Activated CD8-positive, alpha-beta T cell treated with anti-CD3 and anti-CD28 coated beads, Interleukin-2, amount 10 ng/mL, durations not matched to agents 7 days and 5 days (primary cell): ENCODE results near the gene NME9. TPM values are rescaled to one million over a fixed set of nuclear protein-coding genes. Genes with fewer than 3 reads are reported as not detected.
A peak's percentile ranks its signal among the peaks of the same experiment; 100 is the strongest.

Experiments used
- ATAC-seq: fragments of 150-1000 bp; cut with Tn5 transposase; one replicate; pipeline ENCODE4 v1.10.0; 2021; ENCODE audit warnings: moderate library complexity
- CTCF ChIA-PET: fragments of 350-600 bp; sonication (Branson Sonifier 250); formaldehyde crosslinking; loops from one replicate; lab custom pipeline; 2021; ENCODE audit warnings: antibody characterized with exemption; lab: Charles Lee
- POLR2A ChIA-PET: fragments of 350-600 bp; sonication (Branson Sonifier 250); formaldehyde crosslinking; loops from one replicate; lab custom pipeline; 2021; ENCODE audit warnings: antibody characterized with exemption; lab: Charles Lee
- DNase-seq: peaks from one replicate; pipeline ENCODE4 v3.0.0-alpha.2; 2020
- H3K27ac Mint-ChIP-seq: one replicate; pipeline ENCODE4 v1.8.0; 2021; ENCODE audit warnings: mild to moderate bottlenecking, mixed read lengths
- H3K27me3 Mint-ChIP-seq: one replicate; pipeline ENCODE4 v1.8.0; 2021; ENCODE audit warnings: low read depth, mixed read lengths
- H3K36me3 Mint-ChIP-seq: one replicate; pipeline ENCODE4 v1.8.0; 2021; ENCODE audit warnings: low read depth, mixed read lengths
- H3K4me1 Mint-ChIP-seq: one replicate; pipeline ENCODE4 v1.8.0; 2021; ENCODE audit warnings: low read depth, mixed read lengths
- H3K4me3 Mint-ChIP-seq: one replicate; pipeline ENCODE4 v1.8.0; 2021; ENCODE audit warnings: mild to moderate bottlenecking, mixed read lengths
- H3K9me3 Mint-ChIP-seq: one replicate; pipeline ENCODE4 v1.8.0; 2022; ENCODE audit warnings: mixed read lengths; ENCODE audit not compliant: insufficient read depth
- total RNA-seq, 2 experiments: library from RNA; stranded (reverse); gene quantifications; one replicate each; pipeline ENCODE4 v1.2.3, GENCODE V29; 2021

NME9 gene
- total RNA-seq, 2 experiments from 2014 or later = not detected

DNA sequence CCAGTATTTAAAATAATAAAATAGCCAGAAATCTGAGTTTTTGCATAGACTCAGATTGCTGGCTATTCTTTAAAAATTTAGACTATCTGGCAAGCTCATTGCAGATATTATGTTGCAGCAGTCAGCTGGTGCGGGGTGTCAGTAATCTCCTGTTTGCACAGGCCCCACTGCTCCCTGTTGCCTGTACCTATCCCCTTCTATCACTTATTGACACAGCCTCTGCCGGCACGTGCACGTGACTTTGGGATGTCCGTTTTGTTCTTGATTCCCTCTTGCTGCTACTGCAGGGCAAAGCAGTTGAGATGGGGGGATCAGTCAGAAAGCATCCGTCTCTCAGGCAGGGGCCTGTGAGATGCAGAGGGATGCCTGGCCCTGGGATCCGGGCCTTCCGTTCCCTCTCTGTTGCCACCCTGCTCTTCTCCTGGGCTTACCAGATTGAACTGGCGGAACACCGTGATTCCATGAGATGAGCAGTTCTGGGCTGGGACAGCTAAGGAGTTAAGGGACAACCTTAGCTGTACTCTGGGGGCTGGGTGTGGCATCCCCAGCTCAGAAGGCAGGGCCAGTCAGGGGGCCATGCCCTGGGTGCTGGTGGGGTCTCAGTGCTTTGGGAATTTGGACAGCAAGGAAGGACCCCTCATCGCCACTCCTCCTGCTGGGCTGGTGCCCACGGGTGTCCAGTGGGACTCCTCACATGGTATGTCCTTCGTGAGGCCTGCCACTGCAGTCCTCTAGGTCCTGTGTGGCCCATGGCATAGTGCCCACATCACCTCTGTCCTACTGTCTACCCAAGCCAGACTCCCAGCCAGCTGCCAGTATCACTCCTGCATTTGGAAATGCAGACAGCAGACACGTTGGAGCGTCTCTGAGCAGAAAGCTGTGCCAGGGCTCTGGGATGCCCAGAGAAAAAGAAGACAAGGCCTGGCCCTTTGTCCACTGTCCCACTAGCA, 30.5 kb upstream of the NME9 start:
- H3K27ac Mint-ChIP-seq = no peak overlapping the region
- H3K9me3 Mint-ChIP-seq = no peaks in the 10 kb centered on the region
- no peak overlapping the region for H3K4me3 Mint-ChIP-seq
- ChIA-PET POLR2A (no interaction called here), CTCF (no interaction called here)
- DNase-seq (no peak), ATAC-seq (no peak)
- H3K36me3 Mint-ChIP-seq = no peaks in the 10 kb centered on the region
- peaks cover 3% of the 10 kb centered on the region for H3K27me3 Mint-ChIP-seq
- no peaks in the 10 kb centered on the region for H3K4me1 Mint-ChIP-seq

DNA sequence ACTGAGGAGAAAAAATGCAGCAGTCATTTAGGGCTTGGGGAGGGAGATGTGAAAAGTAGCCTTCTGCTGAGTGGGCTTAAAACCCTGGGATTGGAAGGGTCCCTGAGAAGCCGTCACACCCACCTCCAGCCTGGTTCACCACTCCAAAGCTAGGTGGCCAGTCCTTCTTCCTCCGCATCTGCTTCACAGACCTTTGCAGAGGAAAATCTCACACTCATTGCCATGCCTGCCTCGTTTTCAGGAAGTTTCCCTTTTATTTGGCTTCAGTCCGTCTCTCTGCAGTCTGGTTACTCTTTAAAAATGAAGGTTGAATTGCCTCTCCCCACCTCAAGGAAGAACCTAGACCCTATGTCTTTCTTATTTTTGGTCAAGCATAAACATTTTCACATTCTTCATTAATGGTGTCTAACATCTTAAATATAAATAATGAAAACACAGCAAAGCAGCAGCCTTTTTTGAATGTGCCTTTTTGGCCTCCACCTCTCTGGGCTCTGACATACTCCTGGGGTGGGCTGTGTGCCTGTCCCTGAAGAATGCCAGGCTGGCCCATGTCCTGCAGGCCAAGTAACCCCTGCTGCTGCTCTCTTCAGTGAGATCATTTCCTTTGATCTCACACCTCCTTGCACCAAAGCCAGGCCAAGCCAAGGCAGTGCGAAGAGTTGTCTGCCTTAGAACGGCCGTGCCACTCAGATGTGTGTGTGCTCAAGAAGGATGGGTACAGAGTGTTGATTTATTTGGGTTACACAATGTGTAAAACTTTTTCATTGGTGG, 29.7 kb upstream of the NME9 start:
- Mint-ChIP-seq H3K4me3 (no peak overlapping the region), H3K36me3 (no peaks in the 10 kb centered on the region), H3K9me3 (no peaks in the 10 kb centered on the region), H3K27me3 (peaks cover 5% of the 10 kb centered on the region), H3K27ac (no peak overlapping the region), H3K4me1 (no peaks in the 10 kb centered on the region)
- DNase-seq (no peak), ATAC-seq (no peak)
- ChIA-PET CTCF (no interaction called here), POLR2A (no interaction called here)

DNA sequence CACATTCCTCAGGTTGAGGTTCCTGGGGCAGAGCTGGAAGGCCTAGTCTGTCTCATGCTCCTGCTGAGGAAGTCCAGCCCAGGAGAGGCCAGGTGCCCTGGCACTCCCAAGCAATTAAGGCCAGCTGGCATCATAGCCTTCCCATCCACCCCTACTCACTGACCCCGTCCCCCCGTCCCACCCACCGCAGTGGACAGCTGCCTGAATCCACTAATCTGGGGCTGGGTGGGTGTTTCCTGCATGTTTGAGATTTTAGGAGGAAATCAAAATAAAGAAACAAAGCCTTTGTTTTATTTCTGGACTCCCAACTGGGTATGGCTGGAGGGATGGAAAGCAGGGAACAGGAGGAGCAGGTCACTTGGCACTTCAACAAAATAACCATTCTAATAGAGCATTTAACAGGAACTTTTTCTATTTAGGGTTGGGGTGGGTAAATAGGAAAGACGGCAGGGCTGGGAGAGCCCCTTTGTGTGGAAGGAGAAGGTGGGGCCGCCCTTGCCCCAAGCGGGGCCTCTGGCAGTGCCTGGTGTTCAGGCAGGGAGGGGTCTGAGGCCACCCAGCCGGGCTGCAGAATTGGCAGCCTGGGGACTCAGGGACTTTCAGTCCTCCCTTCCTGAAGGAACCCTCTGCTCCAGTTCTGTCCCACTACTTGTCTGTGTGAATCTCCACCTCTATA, 27.2 kb upstream of the NME9 start:
- ATAC-seq (no peak), DNase-seq (no peak)
- ChIA-PET POLR2A (no interaction called here), CTCF (interaction anchor here (1.5 kb wide), 2 partner anchors 11 to 28 kb away, joined by 4 to 6 read pairs; no protein-coding TSS in a partner anchor)
- no peaks in the 10 kb centered on the region for H3K9me3 Mint-ChIP-seq
- no peaks in the 10 kb centered on the region for H3K4me1 Mint-ChIP-seq
- no peak overlapping the region for H3K27ac Mint-ChIP-seq
- peaks cover 7% of the 10 kb centered on the region for H3K27me3 Mint-ChIP-seq
- no peaks in the 10 kb centered on the region for H3K36me3 Mint-ChIP-seq
- no peak overlapping the region for H3K4me3 Mint-ChIP-seq

DNA sequence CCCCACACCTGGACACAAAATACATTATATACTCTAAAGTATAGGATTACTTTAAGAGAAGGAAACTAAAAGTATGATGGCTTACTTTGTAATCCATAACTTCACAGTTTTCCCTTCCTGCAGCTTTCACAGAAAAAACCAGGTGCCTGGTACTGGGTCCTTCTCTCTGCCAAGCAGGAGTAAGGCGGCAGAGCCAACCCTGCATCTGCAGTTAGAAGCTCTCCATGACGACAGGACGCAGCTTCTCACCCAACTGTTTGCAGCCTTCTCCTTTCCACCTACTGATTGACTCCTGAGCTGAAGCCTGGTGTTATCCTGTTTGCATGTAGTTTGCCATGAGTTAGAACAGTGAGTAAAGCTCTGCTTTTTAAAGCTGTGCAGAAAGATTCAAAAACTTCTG, 25.4 kb upstream of the NME9 start:
- ATAC-seq (no peak), DNase-seq (no peak)
- POLR2A ChIA-PET = no interaction called here
- Mint-ChIP-seq H3K9me3 (no peaks in the 10 kb centered on the region), H3K27me3 (peaks cover 16% of the 10 kb centered on the region), H3K4me1 (no peaks in the 10 kb centered on the region), H3K36me3 (no peaks in the 10 kb centered on the region), H3K4me3 (no peak overlapping the region), H3K27ac (no peak overlapping the region)
- CTCF ChIA-PET = interaction anchor here (1.5 kb wide), 1 partner anchor 26 kb away, joined by 4 read pairs; no protein-coding TSS in a partner anchor

DNA sequence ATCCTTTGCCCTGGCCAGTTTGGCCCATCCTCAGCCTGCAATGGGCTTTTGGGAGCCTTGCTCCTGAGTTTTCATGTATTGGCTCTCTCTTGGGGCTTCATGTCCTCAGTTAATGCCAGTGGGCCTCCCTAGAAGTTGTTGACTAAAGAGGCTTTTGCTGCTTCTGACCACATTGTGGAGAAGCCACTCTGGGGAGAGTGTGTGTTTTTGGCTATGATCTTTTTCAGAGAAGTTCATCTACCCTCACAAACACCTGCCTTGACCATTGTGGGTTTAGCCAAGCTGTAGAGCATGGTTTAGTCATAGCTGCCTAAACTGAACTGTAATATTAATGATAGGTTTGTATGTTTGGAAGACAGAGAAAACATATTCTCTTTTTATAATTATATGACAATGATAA, 24.7 kb upstream of the NME9 start:
- CTCF ChIA-PET = no interaction called here
- H3K4me1 Mint-ChIP-seq = no peaks in the 10 kb centered on the region
- POLR2A ChIA-PET = no interaction called here
- ATAC-seq = no peak
- no peak for DNase-seq
- H3K4me3 Mint-ChIP-seq = no peak overlapping the region
- no peaks in the 10 kb centered on the region for H3K9me3 Mint-ChIP-seq
- no peaks in the 10 kb centered on the region for H3K36me3 Mint-ChIP-seq
- H3K27me3 Mint-ChIP-seq = peaks cover 21% of the 10 kb centered on the region
- H3K27ac Mint-ChIP-seq = no peak overlapping the region

DNA sequence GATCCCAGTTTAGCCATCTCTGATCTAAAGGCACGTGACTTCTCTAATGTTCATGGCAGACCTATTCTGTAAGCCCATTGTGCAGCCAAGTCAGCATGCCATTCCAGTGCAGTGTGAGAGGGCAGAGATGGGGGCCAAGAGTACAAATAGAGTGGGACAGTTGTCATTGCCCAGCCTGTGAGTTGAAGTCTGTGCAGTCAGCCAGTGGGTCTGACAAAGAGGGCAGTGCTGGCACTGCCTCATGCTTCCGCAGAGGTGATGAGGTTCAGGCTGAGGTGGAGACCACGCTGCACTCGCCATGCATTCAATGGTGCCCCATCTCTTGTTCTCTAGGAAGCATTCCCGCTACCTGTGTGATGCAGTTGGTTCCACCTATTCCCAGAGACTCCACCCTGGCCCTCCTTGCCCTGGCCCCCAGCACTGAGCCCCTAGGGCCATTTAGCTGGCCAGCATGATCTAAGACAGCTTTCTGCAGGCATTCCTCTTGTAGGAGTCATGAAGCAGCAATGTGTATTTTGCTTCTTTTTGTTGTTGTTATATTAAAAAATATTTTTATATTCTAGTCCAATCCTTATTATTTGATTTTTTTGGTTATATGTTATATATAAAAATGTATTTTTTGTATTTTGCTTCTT, 22.4 kb upstream of the NME9 start:
- DNase-seq (no peak), ATAC-seq (no peak)
- ChIA-PET POLR2A (no interaction called here), CTCF (no interaction called here)
- H3K4me1 Mint-ChIP-seq = peaks cover 6% of the 10 kb centered on the region
- no peak overlapping the region for H3K4me3 Mint-ChIP-seq
- H3K27me3 Mint-ChIP-seq = peaks cover 36% of the 10 kb centered on the region
- peaks cover 1% of the 10 kb centered on the region for H3K36me3 Mint-ChIP-seq
- no peaks in the 10 kb centered on the region for H3K9me3 Mint-ChIP-seq
- no peak overlapping the region for H3K27ac Mint-ChIP-seq

DNA sequence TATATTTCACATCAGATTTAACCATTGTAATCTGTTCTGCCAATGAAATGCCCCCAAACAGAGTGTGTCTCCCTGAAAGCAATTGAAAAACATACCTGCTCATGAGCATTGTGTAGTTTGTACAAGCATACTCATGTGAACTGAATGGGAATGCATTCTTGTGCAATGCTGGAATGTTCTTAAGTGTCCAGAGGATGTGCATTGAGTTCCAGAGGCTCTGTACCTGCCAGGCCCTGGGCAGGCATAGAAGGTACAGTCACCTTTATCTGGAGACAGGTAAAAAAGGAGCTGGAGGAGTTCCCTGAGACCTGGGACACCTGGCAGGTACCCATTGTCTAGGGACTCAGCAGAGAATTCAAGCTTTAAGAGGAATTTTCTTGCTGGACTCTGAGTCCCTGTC, 21.5 kb upstream of the NME9 start:
- no peak for ATAC-seq
- ChIA-PET POLR2A (no interaction called here), CTCF (interaction anchor here (0.7 kb wide), 1 partner anchor 23 kb away, joined by 3 read pairs; no protein-coding TSS in a partner anchor)
- Mint-ChIP-seq H3K4me1 (peaks cover 6% of the 10 kb centered on the region), H3K36me3 (peaks cover 1% of the 10 kb centered on the region), H3K27me3 (peaks cover 44% of the 10 kb centered on the region), H3K27ac (no peak overlapping the region), H3K4me3 (no peak overlapping the region), H3K9me3 (no peaks in the 10 kb centered on the region)
- no peak for DNase-seq

DNA sequence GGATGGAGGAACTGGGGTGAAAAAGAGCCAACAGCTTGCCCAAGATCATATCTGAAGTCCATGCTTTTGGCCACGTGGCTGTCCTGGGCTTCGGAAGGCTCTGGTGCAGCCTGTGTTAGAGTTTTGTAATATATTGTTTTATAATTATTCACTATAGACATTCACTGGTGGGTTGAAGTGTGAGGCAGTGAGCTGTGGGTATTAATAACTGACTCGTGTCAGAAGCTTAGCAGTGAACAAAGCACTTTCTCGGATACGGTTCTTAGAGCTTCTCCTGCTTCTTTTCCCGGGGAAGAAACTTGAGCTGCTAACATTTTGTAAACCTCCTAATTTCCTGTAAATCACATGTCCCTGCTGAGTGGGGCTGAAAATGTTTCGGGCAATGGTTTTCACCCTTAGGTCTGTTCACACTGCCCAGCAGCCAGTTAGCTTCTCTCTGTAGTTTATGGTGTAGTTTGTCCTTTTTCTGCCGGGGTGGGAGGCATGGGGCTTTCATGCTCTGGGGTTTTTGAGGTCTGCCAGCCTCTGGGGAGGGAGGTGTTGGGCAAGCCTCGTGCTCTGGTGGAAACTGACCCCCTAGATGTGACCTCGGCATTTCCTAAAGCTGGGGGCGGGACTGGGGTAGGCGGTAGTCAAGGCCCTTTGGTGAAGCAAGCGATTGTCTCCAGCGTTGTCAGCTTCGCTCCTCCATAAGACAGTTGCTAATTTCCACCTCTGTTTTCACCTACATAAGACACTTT, 20.4 kb upstream of the NME9 start:
- H3K9me3 Mint-ChIP-seq = no peaks in the 10 kb centered on the region
- ChIA-PET POLR2A (no interaction called here), CTCF (interaction anchor here (0.7 to 1.2 kb wide), 5 partner anchors 21 to 566 kb away, joined by 3 to 6 read pairs (median 3); no protein-coding TSS in a partner anchor)
- H3K4me1 Mint-ChIP-seq = peaks cover 6% of the 10 kb centered on the region
- H3K4me3 Mint-ChIP-seq = no peak overlapping the region
- DNase-seq (no peak), ATAC-seq (no peak)
- peaks cover 47% of the 10 kb centered on the region for H3K27me3 Mint-ChIP-seq
- H3K27ac Mint-ChIP-seq = no peak overlapping the region
- H3K36me3 Mint-ChIP-seq = peaks cover 1% of the 10 kb centered on the region

DNA sequence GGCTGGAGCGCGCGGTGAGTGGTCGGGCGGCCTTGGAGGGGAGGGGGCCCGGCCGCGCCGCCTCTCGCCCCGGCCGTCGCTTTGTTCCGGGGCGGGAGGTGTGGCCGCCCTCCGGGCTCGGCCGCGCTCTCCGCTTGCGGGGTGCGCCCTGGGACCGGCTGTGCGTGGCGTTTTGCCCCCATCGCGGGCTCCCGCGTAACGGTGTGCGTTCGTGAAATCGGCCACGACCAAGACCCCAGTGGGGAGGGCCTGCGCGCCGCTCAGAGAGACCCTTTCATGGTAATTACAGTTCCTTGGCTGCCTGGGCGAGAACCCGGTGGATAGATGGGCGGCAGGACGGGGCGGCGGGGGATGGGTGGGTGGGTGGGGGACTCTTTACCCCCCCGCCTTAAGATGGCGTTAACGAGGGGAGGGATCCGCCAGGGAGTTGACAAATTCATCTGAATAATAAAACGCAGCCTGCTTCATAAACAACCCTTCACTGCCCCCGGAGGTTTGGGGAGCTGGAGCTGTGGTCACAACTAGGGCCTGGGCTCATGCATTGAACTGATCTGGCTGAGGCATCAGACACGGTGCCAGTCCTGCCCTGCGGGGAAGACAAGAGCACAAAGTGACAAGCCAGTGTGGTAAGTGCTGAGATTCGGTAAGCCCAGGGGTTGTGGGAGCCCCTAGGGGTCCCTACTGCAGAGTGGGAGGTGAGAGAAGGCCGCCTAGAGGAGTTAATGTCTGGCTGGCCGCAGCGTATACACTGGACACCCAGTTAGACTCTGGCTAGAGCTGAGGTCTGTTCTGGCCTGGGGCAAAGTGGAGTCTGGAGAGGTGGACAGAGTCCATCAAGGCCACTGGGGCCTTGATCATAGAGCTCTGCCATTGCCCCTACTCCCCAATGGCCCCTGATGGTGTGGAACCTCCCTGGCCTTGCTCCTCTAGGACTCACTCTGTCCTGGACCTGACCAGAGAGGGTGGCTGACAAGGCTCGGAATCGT, 19.4 kb upstream of the NME9 start:
- H3K4me1 Mint-ChIP-seq = peaks cover 6% of the 10 kb centered on the region
- ATAC-seq (peak; percentile 45), DNase-seq (no peak)
- no peaks in the 10 kb centered on the region for H3K9me3 Mint-ChIP-seq
- H3K36me3 Mint-ChIP-seq = peaks cover 1% of the 10 kb centered on the region
- peak overlapping the region; percentile 25 for H3K4me3 Mint-ChIP-seq
- ChIA-PET POLR2A (no interaction called here), CTCF (interaction anchor here (1.1 to 1.2 kb wide), 3 partner anchors 20 to 567 kb away, joined by 3 to 6 read pairs (median 5); no protein-coding TSS in a partner anchor)
- H3K27me3 Mint-ChIP-seq = peaks cover 44% of the 10 kb centered on the region
- H3K27ac Mint-ChIP-seq = no peak overlapping the region
